Gastroesophageal sphincter (tissue), 4 donors: Measurements from ENCODE around the gene FGFRL1. TPM values are rescaled to one million over a fixed set of nuclear protein-coding genes. Genes with fewer than 3 reads are reported as not detected.

Source experiments
- ATAC-seq: fragments of 150-250 bp; one replicate; pipeline ENCODE4 v1.9.1; 2016; ENCODE audit warnings: mild to moderate bottlenecking, moderate library complexity
- H3K27ac ChIP-seq, 4 donors: fragments of 200-600 bp; sonication (generic) in 3 of 4; 1 replicate in 3 of 4; 2 replicates in 1 of 4; pipeline ENCODE4 v1.5.1; 2016 to 2019
- H3K27me3 ChIP-seq: fragments of 200-600 bp; sonication (generic); one replicate; pipeline ENCODE4 v1.5.1; 2019
- H3K36me3 ChIP-seq, 2 donors: fragments of 200-600 bp; sonication (generic); one replicate each; pipeline ENCODE4 v1.5.1; 2019; ENCODE audit warnings: control low read depth in 1 of 2
- H3K4me1 ChIP-seq, 3 donors: fragments of 200-600 bp; sonication (generic); 1 replicate in 2 of 3; 2 replicates in 1 of 3; pipeline ENCODE4 v1.5.1; 2016 to 2019; ENCODE audit warnings: control low read depth in 2 of 3
- H3K4me3 ChIP-seq, 2 donors: fragments of 200-600 bp; sonication (generic); one replicate each; pipeline ENCODE4 v1.5.1; 2019; ENCODE audit warnings: mild to moderate bottlenecking in 1 of 2, moderate library complexity in 1 of 2
- H3K9me3 ChIP-seq, 3 donors: fragments of 200-600 bp; sonication (generic); one replicate each; pipeline ENCODE4 v1.5.1; 2017 to 2019; ENCODE audit warnings: control low read depth in 2 of 3
- CTCF ChIP-seq, 4 experiments: fragments of 200-600 bp in 2 of 4; fragments of 450-650 bp in 2 of 4; sonication (generic) in 1 of 4; IDR thresholded peaks; one replicate each; pipeline ENCODE4 v1.5.1; 2017 to 2019; ENCODE audit warnings: antibody characterized with exemption in 4 of 4, mild to moderate bottlenecking in 2 of 4, moderate library complexity in 2 of 4
- EP300 ChIP-seq: sonication (generic); formaldehyde crosslinking; IDR thresholded peaks from one replicate; pipeline ENCODE4 v1.6.1; 2017; ENCODE audit warnings: antibody characterized with exemption, mild to moderate bottlenecking
- POLR2A ChIP-seq, 2 donors: fragments of 450-650 bp; IDR thresholded peaks; one replicate each; pipeline ENCODE4 v1.6.1; 2017; ENCODE audit warnings: antibody characterized with exemption in 2 of 2, mild to moderate bottlenecking in 2 of 2, moderate library complexity in 1 of 2
- POLR2AphosphoS5 ChIP-seq: sonication (generic); formaldehyde crosslinking; IDR thresholded peaks from one replicate; pipeline ENCODE4 v1.6.1; 2017; ENCODE audit warnings: antibody characterized with exemption
- WGBS, 2 donors: methylation state at CpG; one replicate each; pipeline ENCODE4 v1.1.5; 2018; ENCODE audit warnings: low coverage in 1 of 2; 5-methylcytosine and 5-hydroxymethylcytosine counted together
- total RNA-seq, 4 donors: library from RNA; depleted of rRNA; stranded (reverse); fragments of >200 nt; gene quantifications; one replicate each; pipeline ENCODE4 v1.1.0, GENCODE V29; 2016

FGFRL1 gene
- total RNA-seq, 4 donors from 2014 or later: 21.9 to 36.8 (median 25.4) TPM

GRCh38 chr4:1033840-1034551 is 22.6 kb downstream of the FGFRL1 start:
- TF ChIP-seq POLR2AphosphoS5 (peak; percentile 19), POLR2A (IDR thresholded peaks at IDR 0.05) (no peak), EP300 (no peak), CTCF (IDR thresholded peaks at IDR 0.05) (no peak)
- ATAC-seq: peak; percentile 69
- Histone ChIP-seq H3K4me1 (peaks cover 0 to 42% (median 6%) of the 10 kb centered on the region in 3 donors), H3K27ac (peak overlapping the region in 3 of 4 donors; percentile 30 to 68 (median 57)), H3K36me3 (no peaks in the 10 kb centered on the region), H3K9me3 (no peaks in the 10 kb centered on the region), H3K27me3 (peaks cover 47% of the 10 kb centered on the region), H3K4me3 (peak overlapping the region in 1 of 2 donors; percentile 31)
- WGBS, 2 donors: no CpG with 5 or more reads among the region's 35 CpGs

- peaks cover 40% of the 10 kb centered on the region for H3K27me3 ChIP-seq
- WGBS, 2 donors: no CpG with 5 or more reads among the region's 26 CpGs
Observed at GRCh38 chr4:1035510-1035909, 24.1 kb downstream of the FGFRL1 start.

GRCh38 chr4:1036095-1036494 is 24.7 kb downstream of the FGFRL1 start:
- Histone ChIP-seq H3K4me3 (no peak overlapping the region), H3K36me3 (no peaks in the 10 kb centered on the region), H3K27ac (no peak overlapping the region), H3K9me3 (no peaks in the 10 kb centered on the region), H3K4me1 (peaks cover 0 to 63% (median 18%) of the 10 kb centered on the region in 3 donors), H3K27me3 (peaks cover 40% of the 10 kb centered on the region)
- WGBS, 2 donors: no CpG with 5 or more reads among the region's 15 CpGs
- no peak for TF ChIP-seq POLR2AphosphoS5
- TF ChIP-seq EP300: no peak
- no peak for TF ChIP-seq CTCF (IDR thresholded peaks at IDR 0.05)
- TF ChIP-seq POLR2A (IDR thresholded peaks at IDR 0.05): no peak
- no peak for ATAC-seq

More at GRCh38 chr4:1035510-1035909, 24.1 kb downstream of the FGFRL1 start:
- no peak for TF ChIP-seq POLR2AphosphoS5
- no peak for TF ChIP-seq EP300
- no peak for TF ChIP-seq CTCF (IDR thresholded peaks at IDR 0.05)
- no peak for TF ChIP-seq POLR2A (IDR thresholded peaks at IDR 0.05)
- no peaks in the 10 kb centered on the region for H3K9me3 ChIP-seq
- H3K36me3 ChIP-seq: no peaks in the 10 kb centered on the region
- no peak overlapping the region for H3K27ac ChIP-seq
- no peak for ATAC-seq
- no peak overlapping the region for H3K4me3 ChIP-seq
- peaks cover 0 to 57% (median 17%) of the 10 kb centered on the region in 3 donors for H3K4me1 ChIP-seq

GRCh38 chr4:1036976-1037810 is 25.8 kb downstream of the FGFRL1 start:
- Histone ChIP-seq H3K4me3 (no peak overlapping the region), H3K36me3 (no peaks in the 10 kb centered on the region), H3K9me3 (no peaks in the 10 kb centered on the region), H3K27me3 (peaks cover 40% of the 10 kb centered on the region), H3K4me1 (peaks cover 0 to 74% (median 27%) of the 10 kb centered on the region in 3 donors), H3K27ac (no peak overlapping the region)
- no CpG with 5 or more reads among the region's 26 CpGs for WGBS, 2 donors
- no peak for ATAC-seq
- no peak for TF ChIP-seq POLR2A (IDR thresholded peaks at IDR 0.05)
- no peak for TF ChIP-seq CTCF (IDR thresholded peaks at IDR 0.05)
- no peak for TF ChIP-seq EP300
- no peak for TF ChIP-seq POLR2AphosphoS5
